Fibroblast of gingiva (primary cell): ENCODE measurements around the gene ATPAF2.

Experiments
- DNase-seq: peaks from one replicate; pipeline ENCODE4 v3.0.0-alpha.2; 2011; ENCODE audit warnings: low read depth

The ATPAF2 gene

GRCh38 chr17:18038861-18039534 lies at the start of gene ATPAF2, which contains the start of gene GID4:
TSS of gene ATPAF2 (minus strand) at chr17:18039168. CDS start at chr17:18039013, 155 bp downstream.
TSS of gene GID4 (plus strand) at chr17:18039408. CDS start at chr17:18039465, 57 bp downstream.
- DNase-seq, result peak; percentile 99

DNA sequence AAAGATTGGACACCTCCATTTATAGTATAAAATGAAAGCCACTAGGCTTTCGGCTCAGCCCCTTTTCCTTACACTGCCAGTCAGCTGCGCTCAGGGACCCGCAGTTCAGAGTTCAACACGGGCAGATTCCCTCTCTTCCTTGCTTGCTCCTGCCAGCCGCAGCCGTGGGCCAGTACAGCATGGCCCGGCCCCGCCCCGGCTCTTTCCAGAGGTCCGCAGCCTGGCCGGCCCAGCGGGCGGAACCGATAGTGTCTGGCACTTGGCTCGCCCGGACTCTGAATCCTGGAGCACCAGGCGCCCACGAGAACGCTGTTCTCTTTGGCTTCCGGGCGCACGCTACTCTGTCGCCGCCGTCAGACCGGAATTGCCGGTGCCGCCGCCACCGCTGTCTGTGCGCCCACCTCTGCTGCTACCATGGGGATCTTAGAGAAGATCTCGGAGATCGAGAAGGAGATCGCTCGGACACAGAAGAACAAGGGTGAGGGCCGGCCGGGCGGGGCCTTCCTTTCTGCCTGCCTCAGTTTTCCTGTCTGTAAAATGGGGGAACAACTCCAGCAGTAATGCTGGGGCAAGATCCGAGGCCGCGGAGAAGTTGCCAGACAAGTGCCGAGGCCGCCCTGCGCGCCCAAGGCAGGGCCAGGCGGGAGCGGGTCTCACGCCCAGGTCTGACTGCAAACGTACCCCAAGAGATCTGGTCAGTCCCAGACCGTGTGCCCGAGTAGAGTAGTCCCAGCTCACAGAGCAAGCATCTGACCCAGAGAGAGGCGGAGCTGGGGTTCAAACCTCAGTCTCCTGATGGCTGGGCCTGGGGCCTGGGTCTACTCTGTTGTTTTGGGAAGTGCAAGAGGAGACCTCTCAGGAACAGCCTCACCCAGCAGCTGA lies 48.9 kb upstream of the ATPAF2 start, which contains the start of gene DRG2:
Gene DRG2, plus strand, starts transcription at position 339 of the 882 bp plus-strand sequence. Its CDS starts 76 bp downstream, at position 415.
- DNase-seq, result peak; percentile 91

DNA sequence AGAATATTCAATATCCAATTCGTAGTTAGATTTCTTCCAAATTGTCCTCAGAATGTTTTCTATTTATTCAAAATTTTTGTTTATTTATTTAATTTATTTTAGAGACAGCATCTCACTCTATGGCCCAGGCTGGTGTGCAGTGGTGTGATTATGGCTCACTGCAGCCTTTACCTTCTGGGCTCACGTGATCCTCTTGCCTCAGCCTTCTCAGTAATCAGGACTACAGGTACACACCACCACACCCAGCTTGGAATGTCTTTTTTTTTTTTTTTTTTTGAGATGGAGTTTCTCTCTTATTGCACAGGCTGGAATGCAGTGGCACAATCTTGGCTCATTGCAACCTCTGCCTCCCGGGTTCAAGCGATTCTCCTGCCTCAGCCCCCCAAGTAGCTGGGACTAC lies 45.3 kb upstream of the ATPAF2 start:
- no peak for DNase-seq

DNA sequence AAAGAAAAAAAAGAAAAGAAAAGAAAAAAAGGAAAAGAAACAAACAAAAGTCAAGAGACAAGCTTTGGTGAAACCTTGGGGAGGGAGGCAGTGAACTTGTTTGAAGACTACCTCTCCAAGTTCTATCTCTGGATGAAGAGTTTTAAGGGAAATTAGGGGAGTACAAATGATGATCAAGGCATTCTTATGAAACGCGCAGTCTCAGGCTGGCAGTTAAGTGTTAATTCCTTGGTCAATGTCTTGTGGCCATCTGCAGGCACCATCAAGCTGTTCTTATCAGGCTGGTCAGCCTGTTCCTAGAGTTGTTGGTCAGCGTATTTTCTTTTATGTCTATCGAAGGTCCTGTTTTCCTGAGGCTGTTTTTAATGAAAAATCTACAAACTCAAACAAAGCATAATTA lies 40.6 kb upstream of the ATPAF2 start:
- DNase-seq, result no peak

DNA sequence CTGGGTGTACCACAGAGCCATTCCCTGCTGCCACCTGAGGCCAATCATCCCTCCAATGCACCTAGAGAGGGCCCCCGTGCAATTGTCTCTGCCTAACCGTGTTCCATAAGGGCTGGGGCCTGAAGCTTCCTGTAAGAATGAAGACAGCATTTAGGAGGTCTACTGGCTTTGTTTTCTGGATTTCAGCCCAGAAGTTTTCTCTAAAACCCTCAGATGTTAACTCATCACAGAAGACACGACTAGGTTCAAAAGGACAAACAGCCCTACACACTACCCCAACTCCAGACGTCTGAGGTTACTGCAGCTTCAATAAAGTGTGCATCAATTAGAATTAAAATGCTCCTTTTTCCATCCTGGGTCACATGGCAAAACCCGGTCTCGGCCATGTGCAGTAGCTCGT lies 38.0 kb upstream of the ATPAF2 start:
- no peak for DNase-seq

DNA sequence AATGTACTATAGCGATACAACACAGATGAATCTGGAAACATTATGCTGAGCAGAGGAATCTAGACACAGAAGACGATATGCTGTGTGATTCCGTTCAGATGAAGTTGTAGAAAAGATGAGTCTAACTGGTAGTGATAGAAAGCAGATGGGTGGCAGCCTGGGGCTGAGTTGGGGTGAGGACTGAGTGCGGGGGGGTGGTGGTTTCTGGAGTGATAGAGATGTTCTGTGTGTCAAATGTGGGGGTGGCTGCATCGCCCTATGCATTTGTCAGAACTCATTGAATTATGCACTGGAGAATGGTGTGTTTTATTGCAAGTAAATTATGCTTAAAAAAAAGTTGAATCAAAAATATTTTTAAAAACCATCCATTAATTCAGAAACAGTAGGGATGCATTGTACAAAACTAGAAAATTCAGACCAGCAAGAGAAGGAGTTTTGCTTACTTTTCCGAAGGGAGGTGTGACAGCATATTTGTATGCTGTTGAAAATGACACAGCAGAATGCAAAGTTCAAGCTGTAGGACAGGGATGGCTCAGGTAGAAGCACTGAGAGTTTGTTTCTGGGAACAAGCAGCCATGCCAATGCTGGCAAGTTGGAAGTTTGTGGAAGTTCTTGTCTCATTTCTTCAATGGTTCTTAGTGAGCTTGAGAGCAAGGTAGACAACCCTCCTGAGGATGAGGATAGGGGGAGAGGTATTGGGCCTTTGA lies 35.8 kb upstream of the ATPAF2 start:
- DNase-seq, result no peak

DNA sequence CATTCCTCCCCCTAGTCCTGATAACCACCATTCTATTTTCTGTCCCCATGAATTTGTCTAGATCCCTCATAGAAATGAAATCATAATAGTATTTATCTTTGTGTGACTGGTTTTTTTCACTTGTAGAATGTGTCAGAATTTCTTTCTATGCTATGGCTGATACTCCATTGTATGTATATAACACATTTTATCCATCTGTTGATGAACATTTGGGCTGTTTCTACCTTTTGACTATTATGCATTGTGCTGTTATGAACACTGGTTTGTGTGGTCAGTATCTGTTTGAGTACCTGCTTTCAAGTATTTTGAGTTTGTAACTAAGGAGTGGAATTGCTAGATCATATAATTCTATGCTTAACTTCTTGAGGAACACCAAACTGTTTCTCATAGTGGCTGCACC lies 32.8 kb upstream of the ATPAF2 start:
- DNase-seq, result no peak

- DNase-seq, result no peak
Measured at GRCh38 chr17:18070861-18071340, 31.9 kb upstream of the ATPAF2 start.

DNA sequence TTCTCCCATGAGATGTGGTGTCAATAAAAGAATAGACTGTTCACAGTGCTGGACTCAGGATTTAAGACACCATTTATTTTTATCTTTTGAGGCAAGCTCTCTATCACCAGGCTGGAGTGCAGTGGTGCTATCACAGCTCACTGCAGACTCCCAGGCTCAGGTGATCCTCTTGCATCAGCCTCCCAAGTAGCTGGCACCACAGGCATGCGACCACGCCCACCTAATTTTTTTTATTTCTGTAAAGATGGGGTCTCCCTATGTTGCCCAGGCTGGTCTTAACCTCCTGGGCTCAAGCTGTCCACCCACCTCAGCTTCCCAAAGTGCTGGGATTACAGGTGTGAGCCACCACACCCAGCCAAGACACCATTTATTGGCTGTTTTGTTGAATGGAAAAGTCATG lies 30.1 kb upstream of the ATPAF2 start:
- no peak for DNase-seq

GRCh38 chr17:18066866-18067265 lies 27.9 kb upstream of the ATPAF2 start:
- DNase-seq, result no peak

- no peak for DNase-seq
Measured at GRCh38 chr17:18065546-18065945, 26.6 kb upstream of the ATPAF2 start.

GRCh38 chr17:18064053-18064452 lies 25.1 kb upstream of the ATPAF2 start:
- no peak for DNase-seq

DNA sequence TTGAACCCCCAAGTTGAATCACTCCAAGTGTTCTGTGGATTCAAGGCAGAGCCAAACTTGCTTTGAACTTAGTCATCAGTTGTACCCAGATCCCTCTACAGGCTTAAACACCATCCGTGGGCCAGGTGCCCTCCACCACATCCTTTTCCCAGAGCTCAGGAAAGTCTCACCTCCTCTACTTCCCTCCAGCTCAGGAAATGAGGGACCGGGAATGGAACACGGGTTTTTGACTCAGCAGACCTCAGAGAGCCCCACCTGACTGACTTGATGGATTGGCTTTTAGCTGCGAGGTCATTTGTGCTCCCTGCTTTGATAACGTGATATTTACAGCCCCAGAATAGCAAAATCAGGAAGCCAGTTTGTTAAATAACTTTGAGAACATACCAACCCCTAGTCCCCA lies 20.3 kb upstream of the ATPAF2 start:
- no peak for DNase-seq

DNA sequence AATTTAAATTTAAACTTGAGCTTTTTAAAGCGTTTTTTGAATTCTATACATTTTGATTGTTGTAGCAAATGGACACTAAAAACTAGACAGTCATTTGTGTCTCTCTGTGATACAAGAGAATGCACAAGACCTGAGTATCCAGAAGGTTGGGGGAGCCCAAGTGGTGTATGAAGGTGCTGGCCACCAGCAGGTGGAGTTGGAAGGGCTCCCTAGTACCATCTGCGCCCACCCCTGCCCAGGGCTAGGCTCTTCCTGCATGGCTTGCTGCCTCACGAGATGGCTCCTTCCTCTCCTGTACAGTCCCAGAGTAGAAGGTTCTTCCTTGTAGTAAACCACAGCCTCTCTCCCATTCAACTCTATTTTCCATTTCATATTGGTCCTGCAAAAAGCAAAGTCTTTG lies 17.2 kb upstream of the ATPAF2 start:
- DNase-seq, result no peak

GRCh38 chr17:18055597-18055996 lies 16.6 kb upstream of the ATPAF2 start:
- no peak for DNase-seq

DNA sequence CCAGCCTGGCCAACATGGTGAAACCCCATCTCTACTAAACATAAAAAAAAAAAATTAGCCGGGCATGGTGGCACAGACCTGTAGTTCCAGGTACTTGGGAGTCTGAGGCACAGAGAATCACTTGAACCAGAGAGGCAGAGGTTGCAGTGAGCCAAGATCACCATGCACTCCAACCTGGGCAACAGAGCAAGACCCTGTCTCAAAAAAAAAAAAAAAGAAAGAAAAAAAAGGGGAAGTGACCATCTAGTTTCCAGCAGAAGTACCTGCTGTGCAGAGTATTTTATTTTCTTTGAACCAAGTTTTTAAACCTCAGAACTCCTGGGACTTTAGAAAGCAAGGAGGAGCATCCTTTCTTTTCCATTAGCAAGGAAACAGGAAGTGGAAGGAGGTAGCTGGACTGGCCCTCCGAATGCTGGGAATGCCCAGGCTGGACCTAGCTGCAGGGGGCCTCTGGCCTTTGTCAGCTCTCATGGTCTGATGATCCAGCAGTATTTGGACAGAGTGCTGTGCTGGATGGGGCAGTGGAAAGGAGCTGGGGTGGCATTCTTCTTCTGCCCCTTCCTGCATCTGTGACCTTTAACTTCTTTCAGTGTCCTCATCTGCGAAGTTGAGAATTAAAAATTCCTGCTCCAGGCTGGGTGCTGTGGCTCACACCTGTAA lies 6.9 kb upstream of the ATPAF2 start:
- no peak for DNase-seq

- DNase-seq, result no peak
Measured at GRCh38 chr17:18044609-18045008, 5.6 kb upstream of the ATPAF2 start.

DNA sequence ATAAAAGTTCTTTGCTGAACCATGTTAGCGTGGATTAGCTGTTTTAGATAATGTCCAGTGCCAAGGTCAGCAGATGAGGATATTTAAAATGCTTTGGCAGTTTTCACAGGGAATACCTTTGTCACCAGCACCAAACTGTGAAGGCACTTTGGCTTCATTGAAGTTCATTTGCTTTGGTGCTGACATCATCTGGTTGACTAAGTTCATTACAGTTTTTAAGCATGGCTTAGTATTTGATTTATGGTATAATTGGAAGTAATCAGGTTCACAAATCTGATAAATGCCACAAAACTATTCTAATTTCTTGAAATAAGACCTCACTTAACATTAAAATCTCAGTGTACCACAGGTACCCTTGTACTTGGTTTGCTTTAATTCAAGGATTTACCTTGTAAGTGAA lies 4.5 kb upstream of the ATPAF2 start:
- DNase-seq, result no peak

- DNase-seq, result no peak
Measured at GRCh38 chr17:18042983-18043382, 4.0 kb upstream of the ATPAF2 start.

DNA sequence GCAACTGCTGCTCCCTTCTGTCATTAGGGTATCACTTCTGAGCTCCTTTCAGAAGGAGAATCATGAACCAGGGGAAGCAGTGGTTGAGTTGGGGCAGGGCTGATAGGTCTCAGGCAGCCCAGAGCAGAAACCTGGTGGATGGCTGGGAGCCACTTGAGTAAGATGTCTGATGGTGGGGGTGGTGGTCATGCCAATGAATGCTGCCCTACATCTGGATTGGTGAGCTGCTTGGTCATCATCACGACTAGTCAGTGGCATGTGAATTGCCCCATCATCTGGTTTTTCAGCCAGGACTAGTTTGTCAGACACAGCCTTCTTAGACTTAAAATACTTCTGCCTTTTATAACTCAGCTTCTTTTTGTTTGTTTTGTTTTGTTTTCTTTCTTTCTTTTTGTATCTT lies 2.8 kb upstream of the ATPAF2 start:
- peak; percentile 85 for DNase-seq

DNA sequence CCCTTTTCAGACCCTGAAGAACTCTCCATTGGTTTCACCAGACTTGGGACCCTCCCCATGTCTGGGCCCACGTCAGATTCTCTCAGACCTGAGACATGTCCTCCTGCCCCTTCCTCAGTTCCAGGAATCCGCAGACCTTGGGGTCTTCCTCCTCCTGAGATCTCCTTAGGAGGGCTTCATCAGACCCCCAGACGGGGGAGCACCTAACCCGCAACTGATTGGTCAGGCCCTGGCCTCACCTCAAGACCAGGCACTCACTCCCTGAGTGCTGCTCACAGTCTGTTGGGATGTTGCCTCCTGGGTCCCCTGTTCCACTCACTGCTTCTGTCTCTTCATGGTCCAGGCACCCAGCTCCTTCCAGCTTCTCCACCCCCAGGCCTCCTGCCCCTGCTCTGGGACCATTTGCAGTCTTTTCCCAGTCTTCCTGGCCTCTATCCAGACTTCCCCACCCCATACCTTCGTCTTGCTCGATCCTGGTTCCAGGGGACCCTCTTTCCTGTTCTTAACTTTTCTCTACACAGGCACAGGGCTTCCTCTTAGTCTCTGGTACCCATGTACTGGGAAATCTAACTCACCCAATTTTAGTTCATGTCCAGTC lies 1.4 kb upstream of the ATPAF2 start:
- DNase-seq, result no peak
